Spleen (tissue), 3 donors: ENCODE measurements around the gene PRKAG1.

Experiments used
- POLR2A ChIP-seq, 3 donors: fragments of 450-650 bp; IDR thresholded peaks; one replicate each; pipeline ENCODE4 v1.5.1; 2017; ENCODE audit warnings: antibody characterized with exemption in 3 of 3, mild to moderate bottlenecking in 1 of 3
- POLR2AphosphoS5 ChIP-seq, 3 donors: sonication (generic); formaldehyde crosslinking; IDR thresholded peaks; one replicate each; pipeline ENCODE4 v1.5.1; 2017; ENCODE audit warnings: antibody characterized with exemption in 3 of 3

DNA sequence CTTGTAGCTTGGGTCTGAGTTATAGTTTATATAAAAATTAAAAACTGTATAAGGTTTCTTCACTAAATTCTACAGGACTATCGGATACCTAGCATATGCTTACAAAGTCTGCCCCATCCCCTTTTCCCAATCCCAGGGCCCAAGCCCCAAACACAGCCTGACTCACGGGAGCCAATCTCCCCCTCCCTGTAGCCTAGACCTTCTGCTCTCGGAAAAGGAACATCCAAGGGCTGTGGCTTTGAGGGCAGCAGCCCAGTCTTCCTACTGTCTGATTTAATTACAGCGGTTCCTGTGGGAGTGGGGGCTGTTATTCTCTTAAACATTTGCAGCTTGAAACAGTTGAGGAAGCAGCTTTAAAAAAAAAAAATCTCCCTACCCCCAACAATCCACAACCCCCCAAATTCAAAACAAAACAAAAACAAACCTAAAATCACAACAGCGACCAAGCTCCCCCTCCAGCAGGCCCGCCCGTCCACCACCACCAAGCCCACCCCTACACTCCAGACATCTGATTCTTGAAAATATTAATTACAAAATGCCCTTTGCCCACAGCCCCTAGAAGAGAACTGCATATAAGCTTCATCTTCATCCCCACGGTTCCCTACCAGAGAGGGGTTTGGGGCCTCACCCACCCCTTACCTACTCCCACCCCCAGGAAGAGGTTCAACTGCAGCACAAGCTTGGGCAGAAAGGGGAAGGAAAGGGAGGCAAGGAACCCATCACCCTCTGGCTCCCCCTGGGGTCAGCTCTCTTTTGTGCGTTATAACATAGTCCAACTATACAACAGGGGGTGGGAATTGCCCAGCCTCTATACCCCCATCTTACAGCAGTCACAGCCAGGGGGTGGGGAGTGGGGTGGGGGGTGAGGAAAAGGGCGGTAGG is 1.1 kb upstream of the PRKAG1 start:
- TF ChIP-seq POLR2A (IDR thresholded peaks at IDR 0.05) (no peak), POLR2AphosphoS5 (IDR thresholded peaks at IDR 0.05) (peak in 1 of 3 donors; percentile 10)
